ENCODE results near the gene OR2L5.

Gene OR2L5

DNA sequence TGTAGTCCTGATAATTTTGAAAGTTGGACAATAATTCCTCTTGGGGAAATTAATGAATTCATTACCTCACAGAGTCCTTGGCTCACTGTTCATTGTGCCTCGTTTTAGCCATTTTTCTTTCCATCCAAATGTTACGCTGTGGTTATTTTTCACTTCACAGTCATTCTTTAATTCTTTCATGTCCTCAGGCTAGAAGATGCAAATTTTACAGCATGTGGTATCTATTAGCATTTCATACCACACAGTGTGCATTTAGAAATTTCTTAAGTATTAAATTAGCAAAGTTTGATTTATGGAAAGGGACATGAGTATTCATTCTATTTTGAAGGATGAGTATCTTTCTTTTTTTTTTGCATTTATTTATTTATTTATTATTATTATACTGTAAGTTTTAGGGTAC is 51.6 kb downstream of the OR2L5 start:
- Mint-ChIP-seq H3K9me3 (ENCODE audit: low read depth) (no peaks in the 10 kb centered on the region), H3K27ac (no peak overlapping the region), H3K4me3 (no peak overlapping the region), H3K36me3 (no peaks in the 10 kb centered on the region), H3K27me3 (no peaks in the 10 kb centered on the region), H3K4me1 (ENCODE audit: low read depth) (no peaks in the 10 kb centered on the region)

DNA sequence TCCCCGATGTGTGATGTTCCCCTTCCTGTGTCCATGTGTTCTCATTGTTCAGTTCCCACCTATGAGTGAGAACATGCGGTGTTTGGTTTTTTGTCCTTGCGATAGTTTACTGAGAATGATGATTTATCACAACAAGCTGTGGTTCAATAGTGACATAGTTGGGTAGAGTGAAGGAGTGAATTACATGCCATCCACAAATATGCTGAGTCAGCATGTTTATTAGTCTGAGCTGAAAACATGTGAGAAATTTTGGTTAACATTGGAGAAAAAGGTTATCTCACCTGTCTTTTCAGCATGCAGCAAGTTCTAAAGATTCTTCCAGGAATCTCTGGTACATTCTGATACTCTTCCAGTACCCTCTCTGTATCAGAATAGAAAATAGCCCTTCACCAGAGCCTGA is 52.1 kb downstream of the OR2L5 start:
- H3K27ac Mint-ChIP-seq: no peak overlapping the region
- no peaks in the 10 kb centered on the region for H3K36me3 Mint-ChIP-seq
- H3K9me3 Mint-ChIP-seq (ENCODE audit: low read depth): peaks cover 4% of the 10 kb centered on the region
- H3K4me1 Mint-ChIP-seq (ENCODE audit: low read depth): no peaks in the 10 kb centered on the region
- no peaks in the 10 kb centered on the region for H3K27me3 Mint-ChIP-seq
- H3K4me3 Mint-ChIP-seq: no peak overlapping the region

Data from activated naive CD8-positive, alpha-beta T cell (primary cell).